Measurements from ENCODE around the gene TM9SF2. TPM values are rescaled to one million over a fixed set of nuclear protein-coding genes. Genes with fewer than 3 reads are reported as not detected.
A peak's percentile ranks its signal among the peaks of the same experiment; 100 is the strongest.
"Not testable (repeated sequence)": the region's sequence is repeated elsewhere in the genome, so short reads cannot be mapped to it uniquely, and the experiment has no call there.

TM9SF2 gene
- polyA plus RNA-seq, 12 donors: 76.5 to 111 (median 86.5) TPM; not detected in 1

GRCh38 chr13:99526549-99526948 lies 25.3 kb downstream of the TM9SF2 start:
- no peak for DNase-seq

GRCh38 chr13:99527301-99527700 lies 26.0 kb downstream of the TM9SF2 start:
- DNase-seq: no peak

- DNase-seq: peak; percentile 6
Measured at GRCh38 chr13:99528547-99528946, 27.3 kb downstream of the TM9SF2 start.

GRCh38 chr13:99536023-99536422 lies 34.8 kb downstream of the TM9SF2 start:
- no peak for DNase-seq

- DNase-seq: no peak
Measured at GRCh38 chr13:99540530-99540929, 39.3 kb downstream of the TM9SF2 start.

GRCh38 chr13:99542788-99543406 lies 41.6 kb downstream of the TM9SF2 start:
- DNase-seq: no peak

GRCh38 chr13:99545361-99545760 lies 44.1 kb downstream of the TM9SF2 start:
- DNase-seq: no peak

- no peak for DNase-seq
Measured at GRCh38 chr13:99545979-99546378, 44.7 kb downstream of the TM9SF2 start.

GRCh38 chr13:99546878-99547277 lies 45.6 kb downstream of the TM9SF2 start:
- DNase-seq: no peak

GRCh38 chr13:99548448-99548847 lies 47.2 kb downstream of the TM9SF2 start:
- no peak for DNase-seq

GRCh38 chr13:99553033-99553432 lies 51.8 kb downstream of the TM9SF2 start:
- no peak for DNase-seq

- no peak for DNase-seq
Measured at GRCh38 chr13:99555149-99555548, 53.9 kb downstream of the TM9SF2 start.

GRCh38 chr13:99556867-99557443 lies 55.7 kb downstream of the TM9SF2 start:
- DNase-seq: no peak

- DNase-seq: no peak
Measured at GRCh38 chr13:99558570-99559180, 57.4 kb downstream of the TM9SF2 start.

- DNase-seq: no peak
Measured at GRCh38 chr13:99559560-99559959, 58.3 kb downstream of the TM9SF2 start.

GRCh38 chr13:99563404-99563803 lies 62.1 kb downstream of the TM9SF2 start:
- no peak for DNase-seq

- no peak for DNase-seq
Measured at GRCh38 chr13:99564386-99564785, 63.1 kb downstream of the TM9SF2 start.

- DNase-seq: no peak
Measured at GRCh38 chr13:99565478-99566124, 64.3 kb downstream of the TM9SF2 start.

- no peak for DNase-seq
Measured at GRCh38 chr13:99566125-99567083, 65.1 kb downstream of the TM9SF2 start.

- not testable (repeated sequence) for DNase-seq
Measured at GRCh38 chr13:99568901-99569300, 67.6 kb downstream of the TM9SF2 start.

GRCh38 chr13:99572131-99572530 lies 70.9 kb downstream of the TM9SF2 start:
- DNase-seq: no peak

GRCh38 chr13:99572921-99573320 lies 71.6 kb downstream of the TM9SF2 start:
- no peak for DNase-seq

Measured in muscle of arm (tissue), 12 donors.